Measurements from ENCODE around the gene ARMC7. TPM values are rescaled to one million over a fixed set of nuclear protein-coding genes. Genes with fewer than 3 reads are reported as not detected.
"Not testable (repeated sequence)": the region's sequence is repeated elsewhere in the genome, so short reads cannot be mapped to it uniquely, and the experiment has no call there.

The ARMC7 gene
- total and polyA plus RNA-seq, 10 of the 15 experiments (the other 5 are each of a cell fraction or from before 2014, with no cell fraction given), result 1.5 to 19.8 (median 6.3) TPM

DNA sequence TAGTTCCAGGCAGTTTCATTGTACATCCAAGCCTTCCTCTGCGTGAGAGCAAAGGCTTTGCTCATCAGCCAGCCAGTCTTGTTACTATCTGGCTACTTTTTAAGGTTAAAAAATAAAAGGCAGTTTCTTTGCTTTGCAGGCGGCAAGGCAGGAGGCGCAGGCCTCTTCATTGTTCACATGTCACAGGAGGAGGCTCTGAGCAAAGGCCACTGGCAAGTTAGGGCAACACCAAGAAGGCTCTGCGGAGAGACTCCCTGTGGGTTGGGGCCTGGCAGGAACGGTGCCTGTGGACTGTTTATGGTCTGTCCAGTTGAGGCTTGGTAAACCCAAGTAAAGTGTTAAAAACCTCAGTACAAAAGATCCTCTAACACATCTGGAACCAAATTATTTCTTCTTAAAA lies 25.7 kb downstream of the ARMC7 start (continued):
- TF ChIP-seq, protein P1, sequence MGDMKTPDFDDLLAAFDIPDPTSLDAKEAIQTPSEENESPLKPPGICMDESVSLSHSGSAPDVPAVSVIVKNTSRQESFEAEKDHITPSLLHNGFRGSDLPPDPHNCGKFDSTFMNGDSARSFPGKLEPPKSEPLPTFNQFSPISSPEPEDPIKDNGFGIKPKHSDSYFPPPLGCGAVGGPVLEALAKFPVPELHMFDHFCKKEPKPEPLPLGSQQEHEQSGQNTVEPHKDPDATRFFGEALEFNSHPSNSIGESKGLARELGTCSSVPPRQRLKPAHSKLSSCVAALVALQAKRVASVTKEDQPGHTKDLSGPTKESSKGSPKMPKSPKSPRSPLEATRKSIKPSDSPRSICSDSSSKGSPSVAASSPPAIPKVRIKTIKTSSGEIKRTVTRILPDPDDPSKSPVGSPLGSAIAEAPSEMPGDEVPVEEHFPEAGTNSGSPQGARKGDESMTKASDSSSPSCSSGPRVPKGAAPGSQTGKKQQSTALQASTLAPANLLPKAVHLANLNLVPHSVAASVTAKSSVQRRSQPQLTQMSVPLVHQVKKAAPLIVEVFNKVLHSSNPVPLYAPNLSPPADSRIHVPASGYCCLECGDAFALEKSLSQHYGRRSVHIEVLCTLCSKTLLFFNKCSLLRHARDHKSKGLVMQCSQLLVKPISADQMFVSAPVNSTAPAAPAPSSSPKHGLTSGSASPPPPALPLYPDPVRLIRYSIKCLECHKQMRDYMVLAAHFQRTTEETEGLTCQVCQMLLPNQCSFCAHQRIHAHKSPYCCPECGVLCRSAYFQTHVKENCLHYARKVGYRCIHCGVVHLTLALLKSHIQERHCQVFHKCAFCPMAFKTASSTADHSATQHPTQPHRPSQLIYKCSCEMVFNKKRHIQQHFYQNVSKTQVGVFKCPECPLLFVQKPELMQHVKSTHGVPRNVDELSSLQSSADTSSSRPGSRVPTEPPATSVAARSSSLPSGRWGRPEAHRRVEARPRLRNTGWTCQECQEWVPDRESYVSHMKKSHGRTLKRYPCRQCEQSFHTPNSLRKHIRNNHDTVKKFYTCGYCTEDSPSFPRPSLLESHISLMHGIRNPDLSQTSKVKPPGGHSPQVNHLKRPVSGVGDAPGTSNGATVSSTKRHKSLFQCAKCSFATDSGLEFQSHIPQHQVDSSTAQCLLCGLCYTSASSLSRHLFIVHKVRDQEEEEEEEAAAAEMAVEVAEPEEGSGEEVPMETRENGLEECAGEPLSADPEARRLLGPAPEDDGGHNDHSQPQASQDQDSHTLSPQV (IDR thresholded peaks at IDR 0.05), result no peak
- TF ChIP-seq ZNF207 (IDR thresholded peaks at IDR 0.05; ENCODE audit: borderline replicate concordance), result no peak
- TF ChIP-seq, protein P2, sequence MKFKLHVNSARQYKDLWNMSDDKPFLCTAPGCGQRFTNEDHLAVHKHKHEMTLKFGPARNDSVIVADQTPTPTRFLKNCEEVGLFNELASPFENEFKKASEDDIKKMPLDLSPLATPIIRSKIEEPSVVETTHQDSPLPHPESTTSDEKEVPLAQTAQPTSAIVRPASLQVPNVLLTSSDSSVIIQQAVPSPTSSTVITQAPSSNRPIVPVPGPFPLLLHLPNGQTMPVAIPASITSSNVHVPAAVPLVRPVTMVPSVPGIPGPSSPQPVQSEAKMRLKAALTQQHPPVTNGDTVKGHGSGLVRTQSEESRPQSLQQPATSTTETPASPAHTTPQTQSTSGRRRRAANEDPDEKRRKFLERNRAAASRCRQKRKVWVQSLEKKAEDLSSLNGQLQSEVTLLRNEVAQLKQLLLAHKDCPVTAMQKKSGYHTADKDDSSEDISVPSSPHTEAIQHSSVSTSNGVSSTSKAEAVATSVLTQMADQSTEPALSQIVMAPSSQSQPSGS (IDR thresholded peaks at IDR 0.05; ENCODE audit: low read length), result no peak
- no peak for TF ChIP-seq IRF4 (IDR thresholded peaks at IDR 0.05; ENCODE audit: low read depth, low read length)
- TF ChIP-seq TARDBP (IDR thresholded peaks at IDR 0.05; ENCODE audit: borderline replicate concordance), result no peak

DNA sequence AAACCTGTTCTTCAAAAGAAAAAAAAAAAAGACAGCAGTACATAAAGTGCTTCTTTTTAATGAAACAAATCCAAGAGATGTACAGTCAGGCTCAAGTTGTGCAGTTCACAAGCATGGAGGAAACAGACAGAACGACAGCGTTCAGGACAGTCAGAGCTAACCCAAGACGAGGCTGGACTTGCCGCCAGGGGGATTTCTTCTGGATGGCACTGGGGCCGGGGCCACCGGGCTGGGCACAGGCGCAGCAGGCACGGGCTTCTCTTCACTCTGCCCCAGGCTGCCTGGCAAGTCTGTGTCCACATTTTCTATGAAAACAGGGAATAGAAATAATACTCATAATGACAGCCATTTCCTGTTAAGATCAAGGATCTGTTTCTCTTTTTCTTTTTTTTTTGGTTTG lies 26.2 kb downstream of the ARMC7 start:
- H3K4me3 ChIP-seq, result no peak overlapping the region
- no peak for ATAC-seq
- H3K79me2 ChIP-seq (ENCODE audit: control insufficient read depth, insufficient read depth, low read length), result peaks cover 13% of the 10 kb centered on the region
- FAIRE-seq, result no peak
- H3K27me3 ChIP-seq (replicated peaks in 1 of 2; ENCODE audit: control insufficient read depth in 2 of 2, insufficient read depth in 2 of 2, low read length in 1 of 2), result no peaks in the 10 kb centered on the region
- peaks cover 8% of the 10 kb centered on the region for H3K4me1 ChIP-seq (ENCODE audit: control insufficient read depth, insufficient read depth, low read length)
- in situ Hi-C loops (cut with MboI), result no loop called here
- intact Hi-C loops (cut with micrococcal nuclease; ENCODE audit: unreplicated experiment), result no loop called here
- H3K9me3 ChIP-seq (replicated peaks; ENCODE audit: control insufficient read depth, insufficient read depth, low read length), result no peaks in the 10 kb centered on the region
- ChIA-PET CTCF (interaction anchor here (9.3 kb wide), 1 partner anchor 21 kb away, joined by 167 read pairs; no protein-coding TSS in a partner anchor), POLR2A (no interaction called here), SMC1A (ENCODE audit: uncharacterized antibody, unreplicated experiment) (interaction anchor here (1.3 kb wide), 1 partner anchor 65 kb away, joined by 3 read pairs; no protein-coding TSS in a partner anchor), RAD21 (ENCODE audit: unreplicated experiment) (no interaction called here)
- no peak for DNase-seq (ENCODE audit: low read depth, low spot score)
- H3K4me2 ChIP-seq (ENCODE audit: control insufficient read depth, insufficient read depth), result no peak overlapping the region
- over 99% methylated on average over 8 of the region's 8 CpGs for WGBS (ENCODE audit: insufficient coverage, insufficient replicate concordance, low lambda C conversion rate, missing lambda C conversion rate)
- TF ChIP-seq, protein P3, sequence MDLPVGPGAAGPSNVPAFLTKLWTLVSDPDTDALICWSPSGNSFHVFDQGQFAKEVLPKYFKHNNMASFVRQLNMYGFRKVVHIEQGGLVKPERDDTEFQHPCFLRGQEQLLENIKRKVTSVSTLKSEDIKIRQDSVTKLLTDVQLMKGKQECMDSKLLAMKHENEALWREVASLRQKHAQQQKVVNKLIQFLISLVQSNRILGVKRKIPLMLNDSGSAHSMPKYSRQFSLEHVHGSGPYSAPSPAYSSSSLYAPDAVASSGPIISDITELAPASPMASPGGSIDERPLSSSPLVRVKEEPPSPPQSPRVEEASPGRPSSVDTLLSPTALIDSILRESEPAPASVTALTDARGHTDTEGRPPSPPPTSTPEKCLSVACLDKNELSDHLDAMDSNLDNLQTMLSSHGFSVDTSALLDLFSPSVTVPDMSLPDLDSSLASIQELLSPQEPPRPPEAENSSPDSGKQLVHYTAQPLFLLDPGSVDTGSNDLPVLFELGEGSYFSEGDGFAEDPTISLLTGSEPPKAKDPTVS (IDR thresholded peaks at IDR 0.05; ENCODE audit: low read depth, low read length), result no peak
- H2AFZ ChIP-seq (ENCODE audit: control insufficient read depth, low read depth, low read length), result no peak overlapping the region
- H3K27ac ChIP-seq (ENCODE audit: control insufficient read depth, insufficient read depth), result no peak overlapping the region
- BruUV-seq (replicated peaks), result no TSS peak
- H3K9ac ChIP-seq (ENCODE audit: control insufficient read depth, insufficient read depth, low read length), result no peak overlapping the region
- H4K20me1 ChIP-seq (ENCODE audit: control insufficient read depth, insufficient read depth), result no peaks in the 10 kb centered on the region
- peaks cover 2 to 10% of the 10 kb centered on the region in 2 experiments for H3K36me3 ChIP-seq (ENCODE audit: control insufficient read depth in 2 of 2, insufficient read depth in 2 of 2, low read length in 1 of 2)

DNA sequence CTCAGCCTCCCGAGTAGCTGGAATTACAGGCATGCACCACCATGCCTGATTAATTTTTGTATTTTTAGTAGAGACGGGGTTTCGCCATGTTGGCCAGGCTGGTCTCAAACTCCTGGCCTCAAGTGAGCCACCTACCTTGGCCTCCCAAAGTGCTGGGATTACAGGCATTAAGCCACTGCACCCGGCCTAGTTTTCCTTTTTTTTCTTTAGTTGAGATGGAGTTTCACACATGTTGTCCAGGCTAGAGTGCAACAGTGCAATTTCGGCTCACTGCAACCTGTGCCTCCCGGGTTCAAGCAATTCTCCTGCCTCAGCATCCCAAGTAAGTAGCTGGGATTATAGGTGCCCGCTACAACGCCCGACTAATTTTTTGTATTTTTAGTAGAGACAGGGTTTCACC lies 28.0 kb downstream of the ARMC7 start:
- BruUV-seq (replicated peaks); H3K9ac ChIP-seq (ENCODE audit: control insufficient read depth, insufficient read depth, low read length); H3K4me2 ChIP-seq (ENCODE audit: control insufficient read depth, insufficient read depth); intact Hi-C loops (cut with micrococcal nuclease; ENCODE audit: unreplicated experiment); ATAC-seq; DNase-seq (ENCODE audit: low read depth, low spot score); H4K20me1 ChIP-seq (ENCODE audit: control insufficient read depth, insufficient read depth); H3K79me2 ChIP-seq (ENCODE audit: control insufficient read depth, insufficient read depth, low read length); FAIRE-seq; H2AFZ ChIP-seq (ENCODE audit: control insufficient read depth, low read depth, low read length); in situ Hi-C loops (cut with MboI); H3K4me3 ChIP-seq; H3K27me3 ChIP-seq (replicated peaks in 1 of 2; ENCODE audit: control insufficient read depth in 2 of 2, insufficient read depth in 2 of 2, low read length in 1 of 2); H3K9me3 ChIP-seq (replicated peaks; ENCODE audit: control insufficient read depth, insufficient read depth, low read length); H3K27ac ChIP-seq (ENCODE audit: control insufficient read depth, insufficient read depth); H3K4me1 ChIP-seq (ENCODE audit: control insufficient read depth, insufficient read depth, low read length): not testable (repeated sequence)
- SMC1A ChIA-PET (ENCODE audit: uncharacterized antibody, unreplicated experiment), result interaction anchor here (1.0 to 2.1 kb wide), 2 partner anchors 23 to 27 kb away, joined by 3 to 5 read pairs; no protein-coding TSS in a partner anchor
- RAD21 ChIA-PET (ENCODE audit: unreplicated experiment), result interaction anchor here (0.6 kb wide), 1 partner anchor 66 kb away, joined by 4 read pairs; no protein-coding TSS in a partner anchor
- CTCF ChIA-PET, result interaction anchor here (9.3 kb wide), 1 partner anchor 23 kb away, joined by 167 read pairs; no protein-coding TSS in a partner anchor
- WGBS (ENCODE audit: insufficient coverage, insufficient replicate concordance, low lambda C conversion rate, missing lambda C conversion rate), result 95% methylated on average over 9 of the region's 9 CpGs
- POLR2A ChIA-PET, result interaction anchor here (0.6 to 1.0 kb wide), 2 partner anchors 12 to 53 kb away, joined by 8 to 9 read pairs; no protein-coding TSS in a partner anchor
- H3K36me3 ChIP-seq (ENCODE audit: control insufficient read depth in 2 of 2, insufficient read depth in 2 of 2, low read length in 1 of 2), result peaks cover 2 to 13% of the 10 kb centered on the region in 2 experiments

Measured in GM12878 (cell line).